Hematopoietic multipotent progenitor cell treated with erythropoietin and hydrocortisone succinate and interleukin-3 and kit ligand, for 8 days (in vitro differentiated cells): ENCODE results near the gene DBNDD2.

Experiments used
- DNase-seq: peaks from one replicate; pipeline ENCODE4 v3.0.0-alpha.2; 2015

The DBNDD2 gene

GRCh38 chr20:45452772-45453691, 44.9 kb downstream of the DBNDD2 start:
- no peak for DNase-seq

- peak; percentile 48 for DNase-seq
Observed at GRCh38 chr20:45456632-45457031, 48.5 kb downstream of the DBNDD2 start.

GRCh38 chr20:45459606-45460005, 51.5 kb downstream of the DBNDD2 start:
- peak; percentile 13 for DNase-seq
